DND-41 (cell line): Measurements from ENCODE around the gene FUT9.

Source experiments
- EZH2 ChIP-seq: IDR thresholded peaks from 3 replicates; pipeline ENCODE4 v1.6.1; 2012; ENCODE audit warnings: borderline replicate concordance, low read depth, mild to moderate bottlenecking, moderate library complexity, low read length, inconsistent platforms; ENCODE audit not compliant: severe bottlenecking
- TF ChIP-seq, protein P1 (sequence below): IDR thresholded peaks from 2 replicates; pipeline ENCODE4 v1.5.1; 2012; ENCODE audit warnings: borderline replicate concordance, low read length, moderate library complexity, mild to moderate bottlenecking; ENCODE audit not compliant: poor library complexity, severe bottlenecking; ENCODE audit errors: extremely low read depth

- TF ChIP-seq, protein P1, sequence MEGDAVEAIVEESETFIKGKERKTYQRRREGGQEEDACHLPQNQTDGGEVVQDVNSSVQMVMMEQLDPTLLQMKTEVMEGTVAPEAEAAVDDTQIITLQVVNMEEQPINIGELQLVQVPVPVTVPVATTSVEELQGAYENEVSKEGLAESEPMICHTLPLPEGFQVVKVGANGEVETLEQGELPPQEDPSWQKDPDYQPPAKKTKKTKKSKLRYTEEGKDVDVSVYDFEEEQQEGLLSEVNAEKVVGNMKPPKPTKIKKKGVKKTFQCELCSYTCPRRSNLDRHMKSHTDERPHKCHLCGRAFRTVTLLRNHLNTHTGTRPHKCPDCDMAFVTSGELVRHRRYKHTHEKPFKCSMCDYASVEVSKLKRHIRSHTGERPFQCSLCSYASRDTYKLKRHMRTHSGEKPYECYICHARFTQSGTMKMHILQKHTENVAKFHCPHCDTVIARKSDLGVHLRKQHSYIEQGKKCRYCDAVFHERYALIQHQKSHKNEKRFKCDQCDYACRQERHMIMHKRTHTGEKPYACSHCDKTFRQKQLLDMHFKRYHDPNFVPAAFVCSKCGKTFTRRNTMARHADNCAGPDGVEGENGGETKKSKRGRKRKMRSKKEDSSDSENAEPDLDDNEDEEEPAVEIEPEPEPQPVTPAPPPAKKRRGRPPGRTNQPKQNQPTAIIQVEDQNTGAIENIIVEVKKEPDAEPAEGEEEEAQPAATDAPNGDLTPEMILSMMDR: no peak
- TF ChIP-seq EZH2: no peak
Measured at GRCh38 chr6:96074006-96074405, 58.2 kb downstream of the FUT9 start.
